Lung (tissue), 12 donors: ENCODE measurements around the gene KIAA0513. TPM values are rescaled to one million over a fixed set of nuclear protein-coding genes. Genes with fewer than 3 reads are reported as not detected.

Experiments
- ATAC-seq: fragments of 200-7000 bp; cut with Tn5 transposase; one replicate; pipeline ENCODE4 v1.9.1; 2020; ENCODE audit warnings: moderate number of reproducible peaks; ENCODE audit not compliant: insufficient read depth, low FRiP score
- DNase-seq, 3 donors: peaks; one replicate each; pipeline ENCODE4 v3.0.0-alpha.2; 2013 to 2017
- H3K27ac ChIP-seq, 2 donors: one replicate each; pipeline ENCODE4 v1.5.1; 2013; ENCODE audit warnings: mild to moderate bottlenecking in 2 of 2, moderate library complexity in 2 of 2, control low read depth in 1 of 2, inconsistent platforms in 1 of 2, low read depth in 1 of 2, low read length in 1 of 2
- H3K27me3 ChIP-seq, 3 donors: one replicate each; pipeline ENCODE4 v1.5.1; 2013; ENCODE audit warnings: low read length in 2 of 3; ENCODE audit not compliant: control insufficient read depth in 3 of 3, insufficient read depth in 3 of 3
- H3K36me3 ChIP-seq, 4 donors: one replicate each; pipeline ENCODE4 v1.5.1; 2013; ENCODE audit warnings: low read length in 4 of 4, mild to moderate bottlenecking in 1 of 4, moderate library complexity in 1 of 4; ENCODE audit not compliant: control insufficient read depth in 4 of 4, insufficient read depth in 4 of 4
- H3K4me1 ChIP-seq, 5 donors: one replicate each; pipeline ENCODE4 v1.5.1; 2013; ENCODE audit warnings: low read length in 5 of 5, mild to moderate bottlenecking in 2 of 5, moderate library complexity in 1 of 5; ENCODE audit not compliant: control insufficient read depth in 5 of 5, insufficient read depth in 5 of 5
- H3K4me3 ChIP-seq: one replicate; pipeline ENCODE4 v1.5.1; 2013; ENCODE audit warnings: mild to moderate bottlenecking, control low read depth, moderate library complexity
- H3K9ac ChIP-seq, 2 donors: one replicate each; pipeline ENCODE4 v1.5.1; 2013; ENCODE audit warnings: low read length in 2 of 2, control low read depth in 1 of 2; ENCODE audit not compliant: insufficient read depth in 1 of 2
- H3K9me3 ChIP-seq, 4 donors: one replicate each; pipeline ENCODE4 v1.5.1; 2013; ENCODE audit warnings: low read length in 3 of 4, mild to moderate bottlenecking in 1 of 4, moderate library complexity in 1 of 4; ENCODE audit not compliant: control insufficient read depth in 4 of 4, insufficient read depth in 3 of 4
- WGBS, 2 donors: extraction: QIAGEN DNeasy Blood & Tissue Kit; methylation state at CpG; one replicate each; pipeline ENCODE4 v1.1.7; 2013; 5-methylcytosine and 5-hydroxymethylcytosine counted together
- polyA plus RNA-seq, 2 donors: library from polyadenylated mRNA; stranded (reverse); fragments of 200-250 nt; gene quantifications; one replicate each; pipeline ENCODE4 v1.2.1, GENCODE V29; 2013
- total RNA-seq, 2 donors: library from RNA; depleted of rRNA in 1 of 2; stranded (reverse); fragments of >200 nt in 1 of 2; gene quantifications; one replicate each; pipeline ENCODE4 v1.2.1, GENCODE V29; 2014 to 2021
- TF ChIP-seq, protein P1 (sequence below): IDR thresholded peaks from 2 replicates; pipeline ENCODE4 v1.5.1; 2012; ENCODE audit warnings: mild to moderate bottlenecking; ENCODE audit errors: control extremely low read depth, extremely low read depth
- donor health status: control.
- donor health status: control.
- donor health status: Bipolar disorder and iron deficiency.
- donor health status: healthy.
- donor health status: DM: yes; HTN: yes; CAD: no.

Gene KIAA0513
- total and polyA plus RNA-seq, 4 donors, result 10.4 to 23.5 (median 12.0) TPM

DNA sequence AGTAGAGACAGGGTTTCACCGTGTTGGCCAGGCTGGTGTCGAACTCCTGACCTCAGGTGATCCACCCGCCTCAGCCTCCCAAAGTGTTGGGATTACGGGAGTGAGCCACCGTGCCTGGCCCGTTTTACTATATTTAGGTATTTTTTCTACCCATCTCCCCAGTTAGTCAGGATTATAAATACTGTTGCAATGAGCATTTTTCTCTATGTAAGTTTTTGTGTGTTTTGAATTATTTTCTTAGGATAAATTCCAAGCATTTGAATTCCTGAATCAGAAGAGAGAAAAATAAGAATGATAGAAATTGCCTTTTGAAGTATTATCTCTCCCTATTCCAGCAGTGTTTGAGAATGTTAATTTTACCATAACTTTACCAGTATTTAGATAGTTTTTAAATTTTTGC, 36.6 kb downstream of the KIAA0513 start:
- Histone ChIP-seq H3K9ac (no peak overlapping the region), H3K36me3 (peaks cover 0 to 11% (median 2%) of the 10 kb centered on the region in 4 donors), H3K9me3 (no peaks in the 10 kb centered on the region), H3K4me3 (no peak overlapping the region), H3K27me3 (no peaks in the 10 kb centered on the region), H3K27ac (no peak overlapping the region), H3K4me1 (peaks cover 0 to 6% (median 0%) of the 10 kb centered on the region in 5 donors)
- TF ChIP-seq, protein P1, sequence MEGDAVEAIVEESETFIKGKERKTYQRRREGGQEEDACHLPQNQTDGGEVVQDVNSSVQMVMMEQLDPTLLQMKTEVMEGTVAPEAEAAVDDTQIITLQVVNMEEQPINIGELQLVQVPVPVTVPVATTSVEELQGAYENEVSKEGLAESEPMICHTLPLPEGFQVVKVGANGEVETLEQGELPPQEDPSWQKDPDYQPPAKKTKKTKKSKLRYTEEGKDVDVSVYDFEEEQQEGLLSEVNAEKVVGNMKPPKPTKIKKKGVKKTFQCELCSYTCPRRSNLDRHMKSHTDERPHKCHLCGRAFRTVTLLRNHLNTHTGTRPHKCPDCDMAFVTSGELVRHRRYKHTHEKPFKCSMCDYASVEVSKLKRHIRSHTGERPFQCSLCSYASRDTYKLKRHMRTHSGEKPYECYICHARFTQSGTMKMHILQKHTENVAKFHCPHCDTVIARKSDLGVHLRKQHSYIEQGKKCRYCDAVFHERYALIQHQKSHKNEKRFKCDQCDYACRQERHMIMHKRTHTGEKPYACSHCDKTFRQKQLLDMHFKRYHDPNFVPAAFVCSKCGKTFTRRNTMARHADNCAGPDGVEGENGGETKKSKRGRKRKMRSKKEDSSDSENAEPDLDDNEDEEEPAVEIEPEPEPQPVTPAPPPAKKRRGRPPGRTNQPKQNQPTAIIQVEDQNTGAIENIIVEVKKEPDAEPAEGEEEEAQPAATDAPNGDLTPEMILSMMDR, result no peak
- 96 to 99% methylated on average over 6 of the region's 6 CpGs for WGBS, 2 donors
- DNase-seq, result no peak
- no peak for ATAC-seq

DNA sequence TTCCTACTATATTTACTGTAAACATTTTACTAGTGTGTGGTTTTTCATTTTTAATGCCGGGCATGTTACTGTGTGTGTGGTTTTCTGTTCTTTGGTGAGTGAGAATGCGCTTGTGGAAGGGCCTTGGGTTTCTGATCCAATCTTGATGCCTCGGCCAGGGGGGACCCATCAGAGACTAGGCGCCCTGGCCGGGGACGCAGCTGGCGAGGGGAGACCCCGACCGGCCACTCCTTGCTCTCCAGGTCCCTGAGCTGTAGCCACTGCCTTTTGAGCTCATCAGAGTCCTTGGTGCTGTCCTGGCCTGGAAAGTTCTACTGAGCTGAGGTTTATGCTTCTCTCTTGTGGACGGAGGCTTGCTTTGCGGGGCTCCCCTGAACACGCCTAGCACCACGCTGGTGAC, 37.5 kb downstream of the KIAA0513 start:
- 95 to 98% methylated on average over 13 of the region's 13 CpGs for WGBS, 2 donors
- Histone ChIP-seq H3K9ac (no peak overlapping the region), H3K4me3 (no peak overlapping the region), H3K27me3 (no peaks in the 10 kb centered on the region), H3K27ac (no peak overlapping the region), H3K9me3 (no peaks in the 10 kb centered on the region), H3K4me1 (peaks cover 0 to 6% (median 0%) of the 10 kb centered on the region in 5 donors), H3K36me3 (peaks cover 0 to 13% (median 4%) of the 10 kb centered on the region in 4 donors)
- DNase-seq (no peak), ATAC-seq (no peak)
- TF ChIP-seq, protein P1, result no peak

DNA sequence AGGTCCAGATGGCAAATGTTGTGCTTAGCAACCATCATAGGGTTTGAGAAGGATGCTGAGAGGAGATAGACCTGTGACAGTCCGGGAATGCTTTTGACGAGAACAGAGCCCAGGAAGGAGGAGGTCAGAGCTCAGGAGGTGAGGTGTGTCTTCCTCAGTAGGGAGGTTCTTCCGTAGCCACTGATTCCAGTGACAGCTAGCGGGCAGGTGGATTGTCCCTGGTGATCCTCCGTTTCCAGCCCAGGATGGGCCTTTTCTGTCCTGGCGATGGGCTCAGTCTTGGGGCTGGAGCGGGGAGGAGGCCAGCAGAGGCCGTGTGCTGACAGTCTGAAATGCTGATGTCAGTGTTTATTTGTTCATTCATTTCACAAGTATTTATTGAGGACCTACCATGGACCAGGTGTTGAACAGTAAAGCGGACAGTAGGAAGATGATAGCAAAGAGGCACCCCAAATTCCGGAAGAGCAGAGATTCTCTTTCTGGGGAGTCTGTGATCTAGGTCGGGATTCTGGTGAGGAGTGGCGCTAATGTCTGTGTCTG, 38.8 kb downstream of the KIAA0513 start:
- no peak overlapping the region for H3K9ac ChIP-seq
- no peaks in the 10 kb centered on the region for H3K27me3 ChIP-seq
- no peak overlapping the region for H3K4me3 ChIP-seq
- H3K4me1 ChIP-seq, result peaks cover 0 to 6% (median 0%) of the 10 kb centered on the region in 5 donors
- H3K9me3 ChIP-seq, result no peaks in the 10 kb centered on the region
- peaks cover 0 to 14% (median 4%) of the 10 kb centered on the region in 4 donors for H3K36me3 ChIP-seq
- TF ChIP-seq, protein P1, result no peak
- ATAC-seq (no peak), DNase-seq (no peak)
- 93 to 97% methylated on average over 12 of the region's 12 CpGs for WGBS, 2 donors
- H3K27ac ChIP-seq, result no peak overlapping the region

DNA sequence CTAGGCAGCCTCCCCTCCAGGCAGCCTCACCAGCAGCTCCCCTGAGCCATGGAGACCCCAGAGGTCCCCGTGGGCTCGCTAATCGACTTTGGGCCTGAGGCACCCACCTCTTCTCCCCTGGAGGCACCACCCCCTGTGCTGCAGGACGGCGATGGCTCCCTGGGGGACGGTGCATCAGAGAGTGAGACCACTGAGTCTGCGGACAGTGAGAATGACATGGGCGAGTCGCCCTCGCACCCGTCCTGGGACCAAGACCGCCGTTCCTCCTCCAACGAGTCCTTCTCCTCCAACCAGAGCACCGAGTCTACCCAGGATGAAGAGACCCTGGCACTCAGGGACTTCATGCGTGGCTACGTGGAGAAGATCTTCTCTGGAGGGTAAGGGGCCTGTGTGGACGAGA, 39.4 kb downstream of the KIAA0513 start:
- ATAC-seq, result no peak
- TF ChIP-seq, protein P1, result no peak
- Histone ChIP-seq H3K36me3 (peaks cover 0 to 16% (median 4%) of the 10 kb centered on the region in 4 donors), H3K9me3 (no peaks in the 10 kb centered on the region), H3K27me3 (no peaks in the 10 kb centered on the region), H3K27ac (no peak overlapping the region), H3K4me1 (peaks cover 0 to 6% (median 0%) of the 10 kb centered on the region in 5 donors), H3K4me3 (no peak overlapping the region), H3K9ac (no peak overlapping the region)
- DNase-seq, result no peak
- 97 to 98% methylated on average over 18 of the region's 18 CpGs for WGBS, 2 donors
